ENCODE data around the gene CHMP1B. TPM values are rescaled to one million over a fixed set of nuclear protein-coding genes. Genes with fewer than 3 reads are reported as not detected.

The CHMP1B gene
- total RNA-seq, 1 experiment from 2014 or later, result 39.7 TPM

- DNase-seq (ENCODE audit: unreplicated experiment), result no peak
- H3K27me3 Mint-ChIP-seq (ENCODE audit: insufficient read depth, unreplicated experiment), result no peaks in the 10 kb centered on the region
- intact Hi-C loops (cut with micrococcal nuclease), result loop anchor here (5.0 kb wide), 1 partner anchor 217 kb away; no protein-coding TSS in a partner anchor
- H3K27ac Mint-ChIP-seq (ENCODE audit: low read depth, unreplicated experiment), result no peak overlapping the region
- ChIA-PET CTCF (interaction anchor here (0.6 to 1.2 kb wide), 3 partner anchors 134 to 603 kb away, joined by 3 read pairs; no protein-coding TSS in a partner anchor), POLR2A (interaction anchor here (0.7 kb wide), 1 partner anchor 285 kb away, joined by 4 read pairs; no protein-coding TSS in a partner anchor)
- BruUV-seq (replicated peaks), result no TSS peak
- H3K9me3 Mint-ChIP-seq (ENCODE audit: unreplicated experiment), result no peaks in the 10 kb centered on the region
- no peaks in the 10 kb centered on the region for H3K4me1 Mint-ChIP-seq (ENCODE audit: insufficient read depth, unreplicated experiment)
- H3K36me3 Mint-ChIP-seq (ENCODE audit: insufficient read depth, unreplicated experiment), result peaks cover 7% of the 10 kb centered on the region
- H3K4me3 Mint-ChIP-seq (ENCODE audit: unreplicated experiment), result no peak overlapping the region
- TF ChIP-seq CTCF (IDR thresholded peaks at IDR 0.05; ENCODE audit: unreplicated experiment), result no peak
Observed at GRCh38 chr18:11874676-11875075, 23.5 kb downstream of the CHMP1B start.

- H3K36me3 Mint-ChIP-seq (ENCODE audit: insufficient read depth, unreplicated experiment), result peaks cover 13% of the 10 kb centered on the region
- POLR2A ChIA-PET, result interaction anchor here (0.8 to 1.2 kb wide), 4 partner anchors 9 to 222 kb away, joined by 3 read pairs; no protein-coding TSS in a partner anchor
- intact Hi-C loops (cut with micrococcal nuclease), result no loop called here
Observed at GRCh38 chr18:11877497-11878135, 26.4 kb downstream of the CHMP1B start.

GRCh38 chr18:11880586-11881304 is 29.5 kb downstream of the CHMP1B start:
- TF ChIP-seq CTCF (IDR thresholded peaks at IDR 0.05; ENCODE audit: unreplicated experiment), result no peak
- CTCF ChIA-PET, result interaction anchor here (1.1 to 1.4 kb wide), 2 partner anchors 10 to 226 kb away, joined by 3 read pairs; no protein-coding TSS in a partner anchor
- no peak overlapping the region for H3K4me3 Mint-ChIP-seq (ENCODE audit: unreplicated experiment)
- peaks cover 27% of the 10 kb centered on the region for H3K36me3 Mint-ChIP-seq (ENCODE audit: insufficient read depth, unreplicated experiment)
- no peaks in the 10 kb centered on the region for H3K9me3 Mint-ChIP-seq (ENCODE audit: unreplicated experiment)
- no peaks in the 10 kb centered on the region for H3K4me1 Mint-ChIP-seq (ENCODE audit: insufficient read depth, unreplicated experiment)
- no peak overlapping the region for H3K27ac Mint-ChIP-seq (ENCODE audit: low read depth, unreplicated experiment)
- intact Hi-C loops (cut with micrococcal nuclease), result no loop called here
- no peaks in the 10 kb centered on the region for H3K27me3 Mint-ChIP-seq (ENCODE audit: insufficient read depth, unreplicated experiment)
- BruUV-seq (replicated peaks), result no TSS peak
- POLR2A ChIA-PET, result interaction anchor here (1.5 kb wide), 1 partner anchor 21 kb away, joined by 5 read pairs; no protein-coding TSS in a partner anchor
- DNase-seq (ENCODE audit: unreplicated experiment), result no peak

More at GRCh38 chr18:11877497-11878135, 26.4 kb downstream of the CHMP1B start:
- H3K27ac Mint-ChIP-seq (ENCODE audit: low read depth, unreplicated experiment), result no peak overlapping the region
- H3K9me3 Mint-ChIP-seq (ENCODE audit: unreplicated experiment), result no peaks in the 10 kb centered on the region
- BruUV-seq (replicated peaks), result no TSS peak
- no peaks in the 10 kb centered on the region for H3K27me3 Mint-ChIP-seq (ENCODE audit: insufficient read depth, unreplicated experiment)
- DNase-seq (ENCODE audit: unreplicated experiment), result no peak
- CTCF ChIA-PET, result interaction anchor here (0.8 to 1.1 kb wide), 2 partner anchors 143 to 144 kb away, joined by 3 to 4 read pairs; no protein-coding TSS in a partner anchor
- no peaks in the 10 kb centered on the region for H3K4me1 Mint-ChIP-seq (ENCODE audit: insufficient read depth, unreplicated experiment)
- no peak overlapping the region for H3K4me3 Mint-ChIP-seq (ENCODE audit: unreplicated experiment)
- TF ChIP-seq CTCF (IDR thresholded peaks at IDR 0.05; ENCODE audit: unreplicated experiment), result no peak

- Mint-ChIP-seq H3K27me3 (ENCODE audit: insufficient read depth, unreplicated experiment) (no peaks in the 10 kb centered on the region), H3K4me1 (ENCODE audit: insufficient read depth, unreplicated experiment) (peaks cover 2% of the 10 kb centered on the region), H3K27ac (ENCODE audit: low read depth, unreplicated experiment) (no peak overlapping the region), H3K4me3 (ENCODE audit: unreplicated experiment) (no peak overlapping the region), H3K36me3 (ENCODE audit: insufficient read depth, unreplicated experiment) (peaks cover 19% of the 10 kb centered on the region), H3K9me3 (ENCODE audit: unreplicated experiment) (no peaks in the 10 kb centered on the region)
- CTCF ChIA-PET, result interaction anchor here (0.9 to 1.5 kb wide), 3 partner anchors 111 to 228 kb away, joined by 3 to 4 read pairs (median 3); no protein-coding TSS in a partner anchor
- no peak for DNase-seq (ENCODE audit: unreplicated experiment)
- TF ChIP-seq CTCF (IDR thresholded peaks at IDR 0.05; ENCODE audit: unreplicated experiment), result no peak
- intact Hi-C loops (cut with micrococcal nuclease), result no loop called here
- POLR2A ChIA-PET, result interaction anchor here (1.3 kb wide), 1 partner anchor 11 kb away, joined by 3 read pairs; no protein-coding TSS in a partner anchor
- no TSS peak for BruUV-seq (replicated peaks)
Observed at GRCh38 chr18:11882636-11883035, 31.4 kb downstream of the CHMP1B start.

Data from MCF 10A (cell line).